HEK293T (cell line): ENCODE results near the gene GSTP1.
A peak's percentile ranks its signal among the peaks of the same experiment; 100 is the strongest.
"Not testable (repeated sequence)": the region's sequence is repeated elsewhere in the genome, so short reads cannot be mapped to it uniquely, and the experiment has no call there.

Source experiments
- CTCF ChIA-PET: fragments of 350-600 bp; formaldehyde crosslinking; extraction: SDS; loops from one replicate; lab custom pipeline; 2021; ENCODE audit warnings: antibody characterized with exemption, inconsistent platforms; lab: Yijun Ruan, JAX
- POLR2A ChIA-PET: fragments of 350-600 bp; formaldehyde crosslinking; extraction: SDS; loops from one replicate; lab custom pipeline; 2020; ENCODE audit warnings: antibody characterized with exemption, inconsistent platforms; lab: Yijun Ruan, JAX
- DNase-seq: peaks from one replicate; pipeline ENCODE4 v3.0.0; 2012; ENCODE audit warnings: mixed read lengths; ENCODE audit errors: extremely low spot score
- ARNT ChIP-seq: fragments of 450-650 bp; IDR thresholded peaks from 2 replicates; pipeline ENCODE4 v1.6.1; 2017; ENCODE audit warnings: mild to moderate bottlenecking
- BHLHE40 ChIP-seq: fragments of 450-650 bp; IDR thresholded peaks from 2 replicates; pipeline ENCODE4 v1.6.1; 2016; ENCODE audit warnings: mild to moderate bottlenecking, moderate library complexity, borderline replicate concordance
- CTBP1 ChIP-seq: fragments of 450-650 bp; IDR thresholded peaks from 2 replicates; pipeline ENCODE4 v1.6.1; 2016; ENCODE audit warnings: borderline replicate concordance
- ELF4 ChIP-seq: fragments of 450-650 bp; IDR thresholded peaks from 2 replicates; pipeline ENCODE4 v1.6.1; 2017; ENCODE audit warnings: antibody characterized with exemption
- FOXA1 ChIP-seq: fragments of 450-650 bp; IDR thresholded peaks from 2 replicates; pipeline ENCODE4 v1.6.1; 2016; ENCODE audit warnings: mild to moderate bottlenecking
- FOXK2 ChIP-seq: fragments of 450-650 bp; IDR thresholded peaks from 2 replicates; pipeline ENCODE4 v1.6.1; 2016; ENCODE audit warnings: mild to moderate bottlenecking
- FOXM1 ChIP-seq: fragments of 450-650 bp; IDR thresholded peaks from 2 replicates; pipeline ENCODE4 v1.6.1; 2017; ENCODE audit warnings: mild to moderate bottlenecking, borderline replicate concordance
- HDGF ChIP-seq: fragments of 450-650 bp; IDR thresholded peaks from 2 replicates; pipeline ENCODE4 v1.6.1; 2017; ENCODE audit warnings: antibody characterized with exemption, borderline replicate concordance
- L3MBTL2 ChIP-seq: fragments of 450-650 bp; conservative IDR thresholded peaks from 2 replicates; pipeline ENCODE4 v1.6.1; 2016; ENCODE audit warnings: mild to moderate bottlenecking
- LEF1 ChIP-seq: fragments of 450-650 bp; IDR thresholded peaks from 2 replicates; pipeline ENCODE4 v1.6.1; 2017; ENCODE audit warnings: mild to moderate bottlenecking, borderline replicate concordance
- NFRKB ChIP-seq: fragments of 450-650 bp; IDR thresholded peaks from 2 replicates; pipeline ENCODE4 v1.6.1; 2016; ENCODE audit warnings: mild to moderate bottlenecking, moderate library complexity
- SP1 ChIP-seq: fragments of 450-650 bp; IDR thresholded peaks from 2 replicates; pipeline ENCODE4 v1.6.1; 2017
- SUZ12 ChIP-seq: fragments of 450-650 bp; IDR thresholded peaks from 2 replicates; pipeline ENCODE4 v1.6.1; 2016; ENCODE audit warnings: mild to moderate bottlenecking
- TARDBP ChIP-seq: fragments of 450-650 bp; IDR thresholded peaks from 2 replicates; pipeline ENCODE4 v1.6.1; 2016
- ZNF384 ChIP-seq: fragments of 450-650 bp; IDR thresholded peaks from 2 replicates; pipeline ENCODE4 v1.6.1; 2016
- TF ChIP-seq, protein P1 (sequence below): fragments of 450-650 bp; IDR thresholded peaks from 2 replicates; pipeline ENCODE4 v1.6.1; 2016

The GSTP1 gene

DNA sequence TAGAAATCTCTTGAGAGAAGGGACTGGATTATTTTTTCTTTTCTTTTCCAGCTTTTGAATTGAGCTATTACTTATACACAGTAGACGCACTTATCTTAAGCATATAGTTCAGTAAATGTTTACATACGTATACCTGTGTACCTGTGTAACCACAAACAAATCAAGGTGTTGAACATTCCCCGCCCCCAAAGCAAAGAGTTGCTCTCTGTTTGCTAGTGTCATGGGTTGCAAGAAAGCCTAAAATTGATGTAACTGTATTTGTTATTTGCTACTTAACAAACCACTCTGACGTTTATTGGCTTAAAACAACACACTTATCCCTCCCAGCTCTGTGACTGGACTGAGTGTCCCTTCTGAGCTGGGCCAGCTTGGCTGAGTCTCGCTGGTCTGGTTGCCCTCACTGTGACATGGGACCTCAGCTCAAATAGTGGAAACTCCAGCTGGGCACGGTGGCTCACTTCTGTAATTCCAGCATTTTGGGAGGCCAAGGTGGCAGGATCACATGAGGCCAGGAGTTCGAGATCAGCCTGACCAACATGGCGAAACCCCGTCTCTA is 35.0 kb upstream of the GSTP1 start:
- TF ChIP-seq FOXA1: no peak
- no peak for TF ChIP-seq TARDBP
- no peak for TF ChIP-seq LEF1
- TF ChIP-seq SUZ12: no peak
- no peak for TF ChIP-seq SP1
- no peak for TF ChIP-seq FOXK2
- no peak for TF ChIP-seq BHLHE40
- no peak for TF ChIP-seq CTBP1
- no peak for TF ChIP-seq FOXM1
- TF ChIP-seq HDGF: no peak
- TF ChIP-seq L3MBTL2: no peak
- TF ChIP-seq, protein P1, sequence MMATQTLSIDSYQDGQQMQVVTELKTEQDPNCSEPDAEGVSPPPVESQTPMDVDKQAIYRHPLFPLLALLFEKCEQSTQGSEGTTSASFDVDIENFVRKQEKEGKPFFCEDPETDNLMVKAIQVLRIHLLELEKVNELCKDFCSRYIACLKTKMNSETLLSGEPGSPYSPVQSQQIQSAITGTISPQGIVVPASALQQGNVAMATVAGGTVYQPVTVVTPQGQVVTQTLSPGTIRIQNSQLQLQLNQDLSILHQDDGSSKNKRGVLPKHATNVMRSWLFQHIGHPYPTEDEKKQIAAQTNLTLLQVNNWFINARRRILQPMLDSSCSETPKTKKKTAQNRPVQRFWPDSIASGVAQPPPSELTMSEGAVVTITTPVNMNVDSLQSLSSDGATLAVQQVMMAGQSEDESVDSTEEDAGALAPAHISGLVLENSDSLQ: no peak
- TF ChIP-seq ELF4: no peak
- no peak for TF ChIP-seq NFRKB
- TF ChIP-seq ZNF384: no peak
- TF ChIP-seq ARNT: no peak
- POLR2A ChIA-PET: no interaction called here
- no peak for DNase-seq
- CTCF ChIA-PET: no interaction called here

DNA sequence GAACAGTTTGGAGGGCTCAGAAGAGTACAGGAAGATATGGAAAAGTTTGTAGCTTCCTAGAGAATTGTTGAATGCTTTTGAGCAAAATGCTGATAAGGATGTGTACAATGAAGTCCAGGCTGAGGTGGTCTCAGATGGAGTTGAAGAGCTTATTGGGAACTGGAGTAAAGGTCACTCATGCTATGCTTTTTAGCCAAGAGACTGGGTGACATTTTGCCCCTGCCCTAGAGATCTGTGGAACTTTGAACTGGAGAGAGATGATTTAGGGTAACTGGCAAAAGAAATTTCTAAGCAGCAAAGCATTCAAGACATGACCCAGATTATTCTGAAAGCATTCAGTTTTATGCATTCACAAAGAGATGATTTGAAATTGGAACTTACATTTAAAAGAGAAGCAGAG is 32.5 kb upstream of the GSTP1 start:
- POLR2A ChIA-PET: no interaction called here
- CTCF ChIA-PET: no interaction called here
- no peak for DNase-seq
- TF ChIP-seq SP1: no peak

DNA sequence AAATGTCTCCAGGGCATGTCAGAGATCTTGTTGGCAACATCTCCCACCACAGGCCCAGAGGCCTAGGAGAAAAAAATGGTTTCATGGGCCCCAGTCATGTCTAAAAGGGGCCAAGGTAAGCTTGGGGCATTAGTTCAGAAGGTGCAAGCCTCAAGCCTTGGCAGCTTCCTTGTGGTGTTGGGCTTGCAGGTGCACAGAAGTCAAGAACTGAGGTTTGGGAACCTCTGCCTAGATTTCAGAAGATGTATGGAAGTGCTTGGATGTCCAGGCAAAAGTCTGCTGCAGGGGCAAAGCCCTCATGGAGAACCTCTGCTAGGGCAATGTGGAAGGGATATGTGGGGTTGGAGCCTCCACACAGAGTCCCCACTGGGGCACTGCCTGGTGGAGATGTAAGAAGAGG is 31.9 kb upstream of the GSTP1 start:
- POLR2A ChIA-PET, DNase-seq: not testable (repeated sequence)
- CTCF ChIA-PET: interaction anchor here (0.7 to 1.0 kb wide), 2 partner anchors 63 to 153 kb away, joined by 3 read pairs; no protein-coding TSS in a partner anchor

DNA sequence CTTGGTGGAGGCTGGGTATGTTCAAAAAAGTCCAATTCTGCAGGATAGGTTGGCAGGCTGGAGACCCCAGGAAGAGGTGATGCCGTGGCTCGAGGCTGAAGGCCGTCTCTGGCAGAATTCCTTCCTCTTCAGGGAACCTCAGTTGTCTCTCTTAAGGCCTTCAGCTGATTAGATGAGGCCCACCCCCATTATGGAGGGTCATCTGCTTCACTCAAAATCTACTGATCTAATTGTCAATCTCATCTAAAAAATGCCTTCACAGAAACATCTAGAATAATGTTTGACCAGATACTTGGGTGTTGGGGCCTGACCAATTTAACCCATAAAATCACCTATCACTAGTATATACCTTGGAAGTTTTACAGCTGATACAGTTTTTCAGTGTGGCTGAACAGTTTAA is 27.4 kb upstream of the GSTP1 start:
- DNase-seq: no peak
- no peak for TF ChIP-seq TARDBP
- TF ChIP-seq BHLHE40: no peak
- TF ChIP-seq ELF4: no peak
- no peak for TF ChIP-seq SUZ12
- no peak for TF ChIP-seq L3MBTL2
- TF ChIP-seq ARNT: no peak
- TF ChIP-seq FOXK2: no peak
- TF ChIP-seq HDGF: no peak
- TF ChIP-seq FOXA1: no peak
- ChIA-PET CTCF (no interaction called here), POLR2A (no interaction called here)

DNA sequence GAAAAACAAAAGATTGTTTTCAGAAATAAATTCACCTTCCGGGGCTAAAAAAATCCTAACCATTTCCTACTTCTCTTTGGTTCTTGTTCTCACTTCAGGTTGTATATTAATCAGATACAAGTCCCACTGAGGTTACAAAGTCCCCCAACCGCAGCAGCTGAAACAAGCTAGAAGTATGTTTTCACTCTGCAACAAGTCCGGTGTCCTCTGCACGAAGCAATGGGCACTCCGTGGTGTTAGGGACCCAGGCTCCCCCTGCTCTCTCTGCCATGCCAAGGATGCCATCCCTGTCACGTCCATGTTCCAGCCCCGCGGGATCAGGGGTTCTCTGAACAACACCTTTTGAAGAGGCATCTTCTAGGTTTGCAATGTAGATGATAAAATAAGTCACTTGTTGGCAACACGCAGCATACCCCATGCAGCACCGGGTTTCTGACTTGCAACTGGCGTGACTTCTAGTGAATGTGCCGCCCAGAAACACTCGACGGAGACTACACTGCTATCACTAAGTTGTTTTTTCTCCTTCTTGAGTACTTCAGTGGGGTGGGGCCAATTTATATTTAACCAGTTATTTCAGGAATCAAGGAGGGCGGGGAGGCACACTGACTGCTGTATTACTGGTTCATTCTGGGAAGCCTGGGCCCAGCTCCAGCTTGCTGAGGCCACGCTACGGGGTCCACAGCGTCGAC is 25.4 kb upstream of the GSTP1 start:
- DNase-seq: no peak
- POLR2A ChIA-PET: no interaction called here
- TF ChIP-seq ARNT: no peak
- TF ChIP-seq FOXM1: no peak
- no peak for TF ChIP-seq TARDBP
- no peak for TF ChIP-seq FOXA1
- TF ChIP-seq HDGF: no peak
- CTCF ChIA-PET: no interaction called here

DNA sequence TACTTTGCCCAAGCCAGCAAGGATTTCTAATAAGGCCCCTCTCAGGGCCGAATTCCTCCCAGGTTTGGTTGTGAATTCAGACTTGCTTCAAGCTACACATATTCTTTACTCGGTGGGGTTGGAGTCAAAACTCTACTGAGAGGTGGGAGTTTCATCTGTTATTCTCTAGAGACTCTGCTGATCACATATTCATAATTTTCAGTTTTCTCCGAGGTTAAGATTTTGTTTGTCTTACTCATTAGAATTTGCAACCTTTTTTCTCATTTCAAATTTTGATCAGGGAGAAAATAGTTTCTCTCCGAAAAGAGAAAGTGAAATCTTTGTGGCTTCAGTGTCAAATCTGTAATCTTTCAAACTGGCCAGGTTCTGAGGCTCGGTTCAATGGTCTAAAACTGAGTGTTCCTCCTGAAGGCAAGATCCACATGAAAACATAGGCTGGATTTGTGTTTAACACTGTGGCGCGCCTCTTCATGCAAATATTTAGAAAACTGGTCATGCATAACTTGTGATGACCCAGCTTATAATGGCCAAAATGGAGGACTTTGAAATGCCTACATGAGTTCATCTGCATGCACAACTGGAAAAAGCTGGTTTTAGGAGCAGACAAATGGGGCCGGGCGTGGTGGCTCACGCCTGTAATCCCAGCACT is 21.5 kb upstream of the GSTP1 start:
- TF ChIP-seq TARDBP: no peak
- no peak for TF ChIP-seq L3MBTL2
- ChIA-PET CTCF (interaction anchor here (0.6 to 1.4 kb wide), 2 partner anchors 10 to 43 kb away, joined by 3 to 7 read pairs; no protein-coding TSS in a partner anchor), POLR2A (no interaction called here)
- DNase-seq: no peak

DNA sequence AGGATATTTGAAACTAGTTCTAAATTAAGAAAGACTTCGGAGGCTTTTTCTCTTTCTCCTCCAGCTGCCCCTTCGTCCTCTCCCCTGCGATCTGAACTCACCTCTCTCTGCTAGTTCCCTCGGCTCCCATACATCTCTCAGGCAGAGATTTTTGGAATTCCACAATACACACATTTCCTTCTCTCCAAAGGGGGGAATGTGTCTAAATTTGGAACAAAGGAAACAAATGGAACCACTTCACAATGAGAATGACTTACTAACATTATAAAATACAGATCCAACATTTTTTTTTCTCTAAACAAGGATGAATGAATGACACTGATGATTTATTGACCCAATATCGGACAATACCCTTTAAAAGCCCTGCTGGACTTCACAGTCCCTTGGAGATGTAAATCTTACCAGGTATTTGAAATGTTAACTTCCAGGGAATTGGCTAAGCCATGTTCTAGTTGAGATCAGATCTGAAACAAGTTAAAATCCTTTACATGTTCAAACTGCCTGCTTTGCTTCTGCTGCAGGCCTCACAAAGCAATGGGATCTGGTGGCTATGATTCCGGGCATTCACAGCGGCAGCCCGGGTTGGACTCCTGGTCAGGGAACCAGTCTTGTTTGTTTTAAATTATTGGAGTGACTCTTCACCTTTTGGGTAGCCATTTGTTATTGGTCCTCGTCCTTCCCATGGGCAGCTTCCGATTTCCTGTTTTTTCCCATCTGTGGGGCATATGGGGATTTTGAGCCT is 20.5 kb upstream of the GSTP1 start:
- CTCF ChIA-PET: interaction anchor here (0.6 to 1.4 kb wide), 2 partner anchors 9 to 42 kb away, joined by 3 to 7 read pairs; no protein-coding TSS in a partner anchor

DNA sequence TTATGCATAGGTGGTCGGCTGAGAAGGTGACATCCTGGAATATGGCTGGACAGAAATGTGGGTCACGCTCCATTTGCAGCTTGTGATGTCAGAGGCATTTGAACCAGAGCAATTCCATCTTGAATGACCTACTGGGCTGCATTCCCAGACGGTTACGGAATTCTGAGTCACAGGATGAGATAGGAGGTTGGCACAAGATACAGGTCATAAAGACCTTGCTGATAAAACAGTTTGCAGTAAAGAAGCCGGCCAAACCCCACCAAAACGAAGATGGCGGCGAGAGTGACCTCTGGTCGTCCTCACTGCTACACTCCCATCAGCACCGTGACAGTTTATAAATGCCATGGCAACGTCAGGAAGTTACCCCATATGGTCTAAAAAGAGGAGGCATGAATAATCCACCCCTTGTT is 19.9 kb upstream of the GSTP1 start:
- CTCF ChIA-PET, POLR2A ChIA-PET, DNase-seq: not testable (repeated sequence)

More for the DNA sequence above, 20.5 kb upstream of the GSTP1 start:
- DNase-seq: no peak
- TF ChIP-seq, protein P1: 0 out of 2 replicates have a peak, but pooled peaks have one; percentile 19
- no peak for TF ChIP-seq FOXM1
- POLR2A ChIA-PET: no interaction called here
